CD4-positive, alpha-beta T cell treated with Interleukin-6 at 100 ng/mL for 8 hours (primary cell): ENCODE measurements around the gene PPL.
A peak's percentile ranks its signal among the peaks of the same experiment; 100 is the strongest.

Source experiments
- DNase-seq: peaks from one replicate; pipeline ENCODE4 v3.0.0-alpha.2; 2020; ENCODE audit warnings: mixed read lengths, low spot score

Gene PPL

GRCh38 chr16:4859900-4860255 lies 77.1 kb downstream of the PPL start:
- no peak for DNase-seq

- DNase-seq: no peak
These were observed 77.6 kb downstream of the PPL start for GRCh38 chr16:4859190-4859899.

- DNase-seq: no peak
These were observed 81.1 kb downstream of the PPL start for GRCh38 chr16:4855804-4856203.

- no peak for DNase-seq
These were observed 81.6 kb downstream of the PPL start for GRCh38 chr16:4855371-4855770.

- no peak for DNase-seq
These were observed 84.6 kb downstream of the PPL start for GRCh38 chr16:4852221-4852872.

GRCh38 chr16:4850211-4850610 lies 86.7 kb downstream of the PPL start:
- DNase-seq: no peak

GRCh38 chr16:4847774-4848587 lies 89.0 kb downstream of the PPL start:
- peak; percentile 10 for DNase-seq

- DNase-seq: peak; percentile 98
These were observed 89.8 kb downstream of the PPL start, which contains the start of the genes GLYR1 and UBN1 for GRCh38 chr16:4846901-4847773. GLYR1 (minus strand) TSS chr16:4847288; CDS start chr16:4847265, 23 bp downstream. UBN1 (plus strand) TSS chr16:4847481; CDS start chr16:4852918, 5,437 bp downstream.

- no peak for DNase-seq
These were observed 90.4 kb downstream of the PPL start for GRCh38 chr16:4846503-4846900.

- DNase-seq: no peak
These were observed 96.0 kb downstream of the PPL start for GRCh38 chr16:4840984-4841383.

- DNase-seq: no peak
These were observed 97.0 kb downstream of the PPL start for GRCh38 chr16:4839942-4840341.

- DNase-seq: no peak
These were observed 99.0 kb downstream of the PPL start for GRCh38 chr16:4837733-4838501.

GRCh38 chr16:4836727-4837126 lies 100.2 kb downstream of the PPL start:
- no peak for DNase-seq

- no peak for DNase-seq
These were observed 103.4 kb downstream of the PPL start for GRCh38 chr16:4833584-4833983.

- DNase-seq: no peak
These were observed 104.1 kb downstream of the PPL start for GRCh38 chr16:4832698-4833343.
